HepG2 (cell line): ENCODE data around the gene B9D2. TPM values are rescaled to one million over a fixed set of nuclear protein-coding genes. Genes with fewer than 3 reads are reported as not detected.

ENCODE experiments used
- FOXA1 ChIP-seq, 2 experiments: fragments of 450-650 bp in 1 of 2; sonication (generic) in 1 of 2; formaldehyde crosslinking in 1 of 2; IDR thresholded peaks; 2 replicates each; pipeline versions ENCODE4 v1.4.0 to v1.6.1; 2016 to 2020; ENCODE audit warnings: missing genetic modification reagents in 1 of 2
- FOXP4 ChIP-seq: sonication (generic); formaldehyde crosslinking; IDR thresholded peaks from 2 replicates; pipeline ENCODE4 v1.4.0; 2020; ENCODE audit warnings: missing genetic modification reagents
- IKZF5 ChIP-seq: IDR thresholded peaks from 2 replicates; pipeline ENCODE4 v1.6.1; 2018; ENCODE audit warnings: missing genetic modification reagents, mild to moderate bottlenecking, missing compliant biosample characterization
- IRF2 ChIP-seq: IDR thresholded peaks from 2 replicates; pipeline ENCODE4 v1.6.1; 2018; ENCODE audit warnings: missing genetic modification reagents, missing compliant biosample characterization
- KLF12 ChIP-seq: sonication (generic); formaldehyde crosslinking; IDR thresholded peaks from 2 replicates; pipeline ENCODE4 v1.4.0; 2020; ENCODE audit warnings: missing genetic modification reagents, borderline replicate concordance
- KMT2B ChIP-seq: IDR thresholded peaks from 2 replicates; pipeline ENCODE4 v1.6.1; 2016; ENCODE audit warnings: missing genetic modification reagents, missing compliant biosample characterization
- NPAS2 ChIP-seq: sonication (generic); formaldehyde crosslinking; IDR thresholded peaks from 2 replicates; pipeline ENCODE4 v1.8.0; 2022; ENCODE audit warnings: mild to moderate bottlenecking, missing genetic modification reagents, borderline replicate concordance
- POLR2AphosphoS5 ChIP-seq: IDR thresholded peaks from 2 replicates; pipeline ENCODE4 v1.6.1; 2012; ENCODE audit warnings: low read depth, low read length
- SAP130 ChIP-seq: IDR thresholded peaks from 2 replicates; pipeline ENCODE4 v1.6.1; 2016; ENCODE audit warnings: low read depth
- SMC3 ChIP-seq: IDR thresholded peaks from 2 replicates; pipeline ENCODE4 v1.6.1; 2011; ENCODE audit warnings: low read length, improper control_type of control experiment
- SUZ12 ChIP-seq: fragments of 150-350 bp; IDR thresholded peaks from 2 replicates; pipeline ENCODE4 v1.6.1; 2014; ENCODE audit warnings: low read depth, low read length
- ZMYM4 ChIP-seq: sonication (generic); formaldehyde crosslinking; IDR thresholded peaks from 2 replicates; pipeline ENCODE4 v1.8.1; 2023; ENCODE audit warnings: mild to moderate bottlenecking, missing genetic modification reagents
- ZNF792 ChIP-seq: IDR thresholded peaks from 2 replicates; pipeline ENCODE4 v1.6.1; 2016
- polyA plus RNA-seq, 8 experiments: library from polyadenylated mRNA; depleted of rRNA in 3 of 8; stranded (reverse) in 7 of 8; unstranded in 1 of 8; fragments of >200 nt; fragmentation: Illumina TruSeq in 4 of 8; extraction: Trizol in 4 of 8; gene quantifications; 2 replicates each; pipeline versions ENCODE4 v1.2.1 to v1.2.3, GENCODE V29; 2011 to 2016; ENCODE audit warnings: low read depth in 4 of 8, missing spikeins in 1 of 8, mixed read lengths in 1 of 8; ENCODE audit not compliant: insufficient read depth in 1 of 8
- total RNA-seq, 5 experiments: library from RNA; depleted of rRNA; stranded (reverse); fragments of >200 nt; fragmentation: Illumina TruSeq; extraction: Trizol; gene quantifications; 2 replicates each; pipeline ENCODE4 v1.2.3, GENCODE V29; 2016; ENCODE audit warnings: low read depth in 1 of 5
- TF ChIP-seq, protein P1 (sequence below): sonication (generic); formaldehyde crosslinking; conservative IDR thresholded peaks from 2 replicates; pipeline ENCODE4 v1.4.0; 2020; ENCODE audit warnings: mild to moderate bottlenecking, missing genetic modification reagents, moderate library complexity
- TF ChIP-seq, protein P2 (sequence below): sonication (generic); IDR thresholded peaks from 2 replicates; pipeline ENCODE4 v1.6.1; 2016; ENCODE audit warnings: low read depth, borderline replicate concordance
- TF ChIP-seq, protein P3 (sequence below): sonication (generic); formaldehyde crosslinking; IDR thresholded peaks from 2 replicates; pipeline ENCODE4 v1.5.1; 2020; ENCODE audit warnings: missing genetic modification reagents, mild to moderate bottlenecking, borderline replicate concordance
- TF ChIP-seq, protein P4 (sequence below): sonication (generic); formaldehyde crosslinking; conservative IDR thresholded peaks from 2 replicates; pipeline ENCODE4 v1.8.0; 2022; ENCODE audit warnings: mild to moderate bottlenecking, moderate library complexity, missing genetic modification reagents

Gene B9D2
- total and polyA plus RNA-seq, 2 of the 13 experiments (the other 11 are each of a cell fraction or from before 2014, with no cell fraction given) = 3.1 to 4.4 TPM

- TF ChIP-seq, protein P1, sequence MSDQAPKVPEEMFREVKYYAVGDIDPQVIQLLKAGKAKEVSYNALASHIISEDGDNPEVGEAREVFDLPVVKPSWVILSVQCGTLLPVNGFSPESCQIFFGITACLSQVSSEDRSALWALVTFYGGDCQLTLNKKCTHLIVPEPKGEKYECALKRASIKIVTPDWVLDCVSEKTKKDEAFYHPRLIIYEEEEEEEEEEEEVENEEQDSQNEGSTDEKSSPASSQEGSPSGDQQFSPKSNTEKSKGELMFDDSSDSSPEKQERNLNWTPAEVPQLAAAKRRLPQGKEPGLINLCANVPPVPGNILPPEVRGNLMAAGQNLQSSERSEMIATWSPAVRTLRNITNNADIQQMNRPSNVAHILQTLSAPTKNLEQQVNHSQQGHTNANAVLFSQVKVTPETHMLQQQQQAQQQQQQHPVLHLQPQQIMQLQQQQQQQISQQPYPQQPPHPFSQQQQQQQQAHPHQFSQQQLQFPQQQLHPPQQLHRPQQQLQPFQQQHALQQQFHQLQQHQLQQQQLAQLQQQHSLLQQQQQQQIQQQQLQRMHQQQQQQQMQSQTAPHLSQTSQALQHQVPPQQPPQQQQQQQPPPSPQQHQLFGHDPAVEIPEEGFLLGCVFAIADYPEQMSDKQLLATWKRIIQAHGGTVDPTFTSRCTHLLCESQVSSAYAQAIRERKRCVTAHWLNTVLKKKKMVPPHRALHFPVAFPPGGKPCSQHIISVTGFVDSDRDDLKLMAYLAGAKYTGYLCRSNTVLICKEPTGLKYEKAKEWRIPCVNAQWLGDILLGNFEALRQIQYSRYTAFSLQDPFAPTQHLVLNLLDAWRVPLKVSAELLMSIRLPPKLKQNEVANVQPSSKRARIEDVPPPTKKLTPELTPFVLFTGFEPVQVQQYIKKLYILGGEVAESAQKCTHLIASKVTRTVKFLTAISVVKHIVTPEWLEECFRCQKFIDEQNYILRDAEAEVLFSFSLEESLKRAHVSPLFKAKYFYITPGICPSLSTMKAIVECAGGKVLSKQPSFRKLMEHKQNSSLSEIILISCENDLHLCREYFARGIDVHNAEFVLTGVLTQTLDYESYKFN (CRISPR knock-in tag) = 0 out of 2 replicates have a peak, but pooled peaks have one; percentile 31
- TF ChIP-seq POLR2AphosphoS5 (no peak), SAP130 (CRISPR knock-in tag) (peak; percentile 51), IRF2 (CRISPR knock-in tag) (peak; percentile 46; the same call in 1 of the 2 replicates), IKZF5 (CRISPR knock-in tag) (no peak), SUZ12 (no peak), KMT2B (no peak), FOXP4 (CRISPR knock-in tag) (0 out of 2 replicates have a peak, but pooled peaks have one; percentile 8), KLF12 (CRISPR knock-in tag) (0 out of 2 replicates have a peak, but pooled peaks have one; percentile 66), ZMYM4 (CRISPR knock-in tag) (peak; percentile 48), SMC3 (peak; percentile 56), NPAS2 (CRISPR knock-in tag) (no peak), ZNF792 (no peak), FOXA1 (IDR thresholded peaks at IDR 0.05) (no peak), FOXA1 (CRISPR knock-in tag; IDR thresholded peaks at IDR 0.05) (no peak)
- TF ChIP-seq, protein P2, sequence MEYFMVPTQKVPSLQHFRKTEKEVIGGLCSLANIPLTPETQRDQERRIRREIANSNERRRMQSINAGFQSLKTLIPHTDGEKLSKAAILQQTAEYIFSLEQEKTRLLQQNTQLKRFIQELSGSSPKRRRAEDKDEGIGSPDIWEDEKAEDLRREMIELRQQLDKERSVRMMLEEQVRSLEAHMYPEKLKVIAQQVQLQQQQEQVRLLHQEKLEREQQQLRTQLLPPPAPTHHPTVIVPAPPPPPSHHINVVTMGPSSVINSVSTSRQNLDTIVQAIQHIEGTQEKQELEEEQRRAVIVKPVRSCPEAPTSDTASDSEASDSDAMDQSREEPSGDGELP = 0 out of 2 replicates have a peak, but pooled peaks have one; percentile 8
- TF ChIP-seq, protein P3, sequence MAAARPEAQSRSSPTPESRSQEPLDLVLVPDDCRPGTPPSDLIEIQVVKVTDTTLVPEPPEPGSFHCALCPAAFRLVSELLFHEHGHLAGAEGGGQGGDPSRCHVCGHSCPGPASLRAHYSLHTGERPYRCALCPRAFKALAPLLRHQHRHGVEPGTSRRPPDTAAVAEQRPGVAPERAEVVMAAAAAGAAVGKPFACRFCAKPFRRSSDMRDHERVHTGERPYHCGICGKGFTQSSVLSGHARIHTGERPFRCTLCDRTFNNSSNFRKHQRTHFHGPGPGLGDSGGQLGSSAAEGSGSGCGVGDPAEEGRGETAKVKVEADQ (CRISPR knock-in tag) = 0 out of 2 replicates have a peak, but pooled peaks have one; percentile 21
- TF ChIP-seq, protein P4, sequence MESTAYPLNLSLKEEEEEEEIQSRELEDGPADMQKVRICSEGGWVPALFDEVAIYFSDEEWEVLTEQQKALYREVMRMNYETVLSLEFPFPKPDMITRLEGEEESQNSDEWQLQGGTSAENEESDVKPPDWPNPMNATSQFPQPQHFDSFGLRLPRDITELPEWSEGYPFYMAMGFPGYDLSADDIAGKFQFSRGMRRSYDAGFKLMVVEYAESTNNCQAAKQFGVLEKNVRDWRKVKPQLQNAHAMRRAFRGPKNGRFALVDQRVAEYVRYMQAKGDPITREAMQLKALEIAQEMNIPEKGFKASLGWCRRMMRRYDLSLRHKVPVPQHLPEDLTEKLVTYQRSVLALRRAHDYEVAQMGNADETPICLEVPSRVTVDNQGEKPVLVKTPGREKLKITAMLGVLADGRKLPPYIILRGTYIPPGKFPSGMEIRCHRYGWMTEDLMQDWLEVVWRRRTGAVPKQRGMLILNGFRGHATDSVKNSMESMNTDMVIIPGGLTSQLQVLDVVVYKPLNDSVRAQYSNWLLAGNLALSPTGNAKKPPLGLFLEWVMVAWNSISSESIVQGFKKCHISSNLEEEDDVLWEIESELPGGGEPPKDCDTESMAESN (CRISPR knock-in tag) = 0 out of 2 replicates have a peak, but pooled peaks have one; percentile 22
Measured at GRCh38 chr19:41321600-41322270, 42.2 kb downstream of the B9D2 start (continued).
